Adrenal gland (tissue), 12 donors: ENCODE data around the gene PPP2R2D. TPM values are rescaled to one million over a fixed set of nuclear protein-coding genes. Genes with fewer than 3 reads are reported as not detected.

Experiments
- DNase-seq, 7 donors: peaks; one replicate each; pipeline ENCODE4 v3.0.0-alpha.2; 2019 to 2020
- H3K27ac ChIP-seq, 5 donors: fragments of 200-600 bp; sonication (generic) in 4 of 5; 1 replicate in 3 of 5; 2 replicates in 2 of 5; pipeline versions ENCODE4 v1.5.1 to v1.8.0; 2016 to 2020; ENCODE audit warnings: mild to moderate bottlenecking in 1 of 5
- H3K27me3 ChIP-seq: fragments of 200-600 bp; 2 replicates; pipeline ENCODE4 v1.8.0; 2021
- H3K36me3 ChIP-seq, 2 donors: fragments of 200-600 bp; replicated peaks in 1 of 2; 1 replicate in 1 of 2; 2 replicates in 1 of 2; pipeline versions ENCODE4 v1.5.1 to v1.8.0; 2018 to 2022
- H3K4me1 ChIP-seq, 2 donors: fragments of 200-600 bp; replicated peaks in 1 of 2; 1 replicate in 1 of 2; 2 replicates in 1 of 2; pipeline versions ENCODE4 v1.5.1 to v1.8.0; 2018 to 2021
- H3K4me3 ChIP-seq, 4 donors: fragments of 200-600 bp; sonication (generic) in 3 of 4; one replicate each; pipeline ENCODE4 v1.5.1; 2016 to 2018
- H3K9me3 ChIP-seq, 3 donors: fragments of 200-600 bp; sonication (generic) in 1 of 3; replicated peaks in 1 of 3; 1 replicate in 2 of 3; 2 replicates in 1 of 3; pipeline versions ENCODE4 v1.5.1 to v1.8.0; 2016 to 2021
- POLR2A ChIP-seq, 2 donors: fragments of 450-650 bp; IDR thresholded peaks; one replicate each; pipeline ENCODE4 v1.6.1; 2017; ENCODE audit warnings: antibody characterized with exemption in 2 of 2, mild to moderate bottlenecking in 2 of 2, moderate library complexity in 1 of 2
- WGBS, 4 donors: extraction: QIAGEN DNeasy Blood & Tissue Kit in 2 of 4; methylation state at CpG; one replicate each; pipeline versions ENCODE4 v1.1.5 to v1.1.7; 2013 to 2017; 5-methylcytosine and 5-hydroxymethylcytosine counted together
- intact Hi-C, 2 donors: fragments of 100-400 bp; cut with DNase I; formaldehyde crosslinking; loops; one replicate each; pipeline versions ENCODE4 v1.14.1 to v1.15.0; 2022 to 2023
- polyA plus RNA-seq, 3 donors: library from polyadenylated mRNA; stranded (reverse); fragments of 200-250 nt in 2 of 3; fragments of 350-450 nt in 1 of 3; fragmentation: Illumina TruSeq in 1 of 3; extraction: RNeasy Lipid Tissue Mini Kit (QIAGEN cat#74804) in 1 of 3; gene quantifications; one replicate each; pipeline ENCODE4 v1.2.3, GENCODE V29; 2013 to 2014
- total RNA-seq, 9 donors: library from RNA; depleted of rRNA in 4 of 9; stranded (reverse); fragments of >200 nt in 4 of 9; fragments of 120-200 nt in 1 of 9; fragmentation: NEBNext Ultra II Directional in 1 of 9; extraction: Animal tissue kit (Norgen Biotek cat#: 25700) in 1 of 9; gene quantifications; one replicate each; pipeline versions ENCODE4 v1.1.0 to v1.2.4, GENCODE V29; 2013 to 2023
- TF ChIP-seq, protein P1 (sequence below), 6 experiments: fragments of 450-650 bp in 4 of 6; fragments of 200-600 bp in 2 of 6; sonication (generic) in 1 of 6; IDR thresholded peaks; 1 replicate in 5 of 6; 2 replicates in 1 of 6; pipeline versions ENCODE4 v1.5.1 to v1.8.0; 2016 to 2021; ENCODE audit warnings: antibody characterized with exemption in 6 of 6, mild to moderate bottlenecking in 2 of 6, moderate library complexity in 1 of 6
- donor health status: healthy with polysubstance abuse.
- donor health status: Bipolar disorder and iron deficiency.
- donor health status: DM: yes; HTN: yes; CAD: no.
- donor health status: DM: no; HTN: no; CAD: no.
- donor health status: DM: no; HTN: no; CAD: no.
- donor health status: DM: yes; HTN: yes; CAD: no.

Gene PPP2R2D
- total and polyA plus RNA-seq, 12 donors: 37.8 to 83.2 (median 58.9) TPM

DNA sequence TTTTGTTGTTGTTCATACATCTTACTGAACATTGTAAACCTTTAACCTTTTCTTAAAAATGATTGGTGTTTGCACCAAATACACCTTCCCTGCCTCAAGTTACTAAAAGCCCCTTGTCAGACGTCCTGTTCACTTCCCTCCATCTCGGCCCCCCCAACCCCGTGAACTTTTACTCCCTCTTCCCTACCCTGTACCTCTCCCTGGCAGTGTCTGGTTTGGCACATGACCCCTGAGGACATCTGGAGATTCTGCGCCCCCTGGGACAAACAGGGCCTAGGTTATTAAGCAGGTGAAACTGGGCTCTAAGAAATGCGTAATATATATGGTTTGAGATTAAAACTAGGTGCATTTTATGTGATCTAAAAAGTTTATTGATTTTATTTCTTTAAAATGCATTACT lies 1.4 kb downstream of the PPP2R2D start:
- H3K4me1 ChIP-seq: peaks cover 33 to 57% of the 10 kb centered on the region in 2 donors
- H3K9me3 ChIP-seq: no peaks in the 10 kb centered on the region
- peak overlapping the region in 2 of 4 donors; percentile 56 to 99 for H3K4me3 ChIP-seq
- no peaks in the 10 kb centered on the region for H3K27me3 ChIP-seq
- DNase-seq: peak in 2 of 7 donors; percentile 13 to 54
- peaks cover 0 to 4% of the 10 kb centered on the region in 2 donors for H3K36me3 ChIP-seq
- WGBS, 4 donors: 40 to 43% (median 42%) methylated on average over 5 of the region's 5 CpGs
- TF ChIP-seq, protein P1, sequence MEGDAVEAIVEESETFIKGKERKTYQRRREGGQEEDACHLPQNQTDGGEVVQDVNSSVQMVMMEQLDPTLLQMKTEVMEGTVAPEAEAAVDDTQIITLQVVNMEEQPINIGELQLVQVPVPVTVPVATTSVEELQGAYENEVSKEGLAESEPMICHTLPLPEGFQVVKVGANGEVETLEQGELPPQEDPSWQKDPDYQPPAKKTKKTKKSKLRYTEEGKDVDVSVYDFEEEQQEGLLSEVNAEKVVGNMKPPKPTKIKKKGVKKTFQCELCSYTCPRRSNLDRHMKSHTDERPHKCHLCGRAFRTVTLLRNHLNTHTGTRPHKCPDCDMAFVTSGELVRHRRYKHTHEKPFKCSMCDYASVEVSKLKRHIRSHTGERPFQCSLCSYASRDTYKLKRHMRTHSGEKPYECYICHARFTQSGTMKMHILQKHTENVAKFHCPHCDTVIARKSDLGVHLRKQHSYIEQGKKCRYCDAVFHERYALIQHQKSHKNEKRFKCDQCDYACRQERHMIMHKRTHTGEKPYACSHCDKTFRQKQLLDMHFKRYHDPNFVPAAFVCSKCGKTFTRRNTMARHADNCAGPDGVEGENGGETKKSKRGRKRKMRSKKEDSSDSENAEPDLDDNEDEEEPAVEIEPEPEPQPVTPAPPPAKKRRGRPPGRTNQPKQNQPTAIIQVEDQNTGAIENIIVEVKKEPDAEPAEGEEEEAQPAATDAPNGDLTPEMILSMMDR (IDR thresholded peaks at IDR 0.05): no peak
- no peak for TF ChIP-seq POLR2A (IDR thresholded peaks at IDR 0.05)
- peak overlapping the region in 4 of 5 donors; percentile 93 to 100 (median 98) for H3K27ac ChIP-seq
- intact Hi-C loops: no loop called here

DNA sequence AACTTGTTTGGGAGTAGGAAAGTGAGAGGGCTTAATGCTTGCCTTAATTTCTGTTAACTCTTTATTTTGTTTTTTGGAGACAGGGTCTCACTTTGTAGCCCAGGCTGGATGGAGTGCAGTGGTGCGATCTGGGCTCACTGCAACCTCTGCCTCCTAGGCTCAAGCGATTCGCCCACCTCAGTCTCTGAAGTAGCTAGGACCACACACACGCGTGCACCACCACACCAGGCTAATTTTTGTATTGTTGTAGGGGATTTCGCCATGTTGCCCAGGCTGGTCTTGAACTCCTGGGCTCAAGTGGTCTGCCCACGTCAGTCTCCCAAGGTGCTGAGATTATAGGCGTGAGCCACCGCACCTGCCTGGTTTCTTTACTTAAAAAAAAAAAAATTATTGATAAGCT lies 1.9 kb downstream of the PPP2R2D start:
- Histone ChIP-seq H3K36me3 (peaks cover 0 to 4% of the 10 kb centered on the region in 2 donors), H3K9me3 (no peaks in the 10 kb centered on the region), H3K27me3 (no peaks in the 10 kb centered on the region), H3K4me1 (peaks cover 30 to 52% of the 10 kb centered on the region in 2 donors), H3K27ac (peak overlapping the region in 2 of 5 donors; percentile 3 to 4), H3K4me3 (no peak overlapping the region)
- peak in 1 of 7 donors; percentile 11 for DNase-seq
- WGBS, 4 donors: 84 to 92% (median 87%) methylated on average over 9 of the region's 9 CpGs
- TF ChIP-seq POLR2A (IDR thresholded peaks at IDR 0.05): no peak
- TF ChIP-seq, protein P1 (IDR thresholded peaks at IDR 0.05): no peak
- intact Hi-C loops: no loop called here

DNA sequence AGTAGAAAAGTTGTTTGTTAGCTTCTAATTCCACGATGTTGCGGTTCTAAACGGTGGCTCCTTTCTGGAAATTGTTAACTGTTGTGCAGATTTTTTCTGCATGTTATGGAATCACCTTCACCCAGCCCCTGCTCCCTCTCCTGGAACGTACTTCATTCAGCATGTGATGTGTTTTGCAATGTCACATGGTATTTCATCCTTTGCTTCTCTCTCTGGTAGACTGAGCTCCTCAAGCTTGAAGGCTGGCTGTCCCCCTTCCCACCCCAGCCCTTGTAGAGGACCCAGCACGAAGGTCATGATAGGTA lies 4.4 kb downstream of the PPP2R2D start:
- intact Hi-C loops: loop anchor here in 1 of 2 donors (5.0 kb wide), 1 partner anchor 37 kb away; no protein-coding TSS in a partner anchor
- TF ChIP-seq, protein P1 (IDR thresholded peaks at IDR 0.05): no peak
- TF ChIP-seq POLR2A (IDR thresholded peaks at IDR 0.05): no peak
- no peak overlapping the region for H3K4me3 ChIP-seq
- peak in 1 of 7 donors; percentile 13 for DNase-seq
- WGBS, 4 donors: 63 to 79% (median 71%) methylated on average over 5 of the region's 5 CpGs
- peak overlapping the region in 2 of 5 donors; percentile 15 to 47 for H3K27ac ChIP-seq
- H3K9me3 ChIP-seq: no peaks in the 10 kb centered on the region
- H3K4me1 ChIP-seq: peaks cover 37 to 67% of the 10 kb centered on the region in 2 donors
- H3K27me3 ChIP-seq: no peaks in the 10 kb centered on the region
- H3K36me3 ChIP-seq: peaks cover 0 to 4% of the 10 kb centered on the region in 2 donors

DNA sequence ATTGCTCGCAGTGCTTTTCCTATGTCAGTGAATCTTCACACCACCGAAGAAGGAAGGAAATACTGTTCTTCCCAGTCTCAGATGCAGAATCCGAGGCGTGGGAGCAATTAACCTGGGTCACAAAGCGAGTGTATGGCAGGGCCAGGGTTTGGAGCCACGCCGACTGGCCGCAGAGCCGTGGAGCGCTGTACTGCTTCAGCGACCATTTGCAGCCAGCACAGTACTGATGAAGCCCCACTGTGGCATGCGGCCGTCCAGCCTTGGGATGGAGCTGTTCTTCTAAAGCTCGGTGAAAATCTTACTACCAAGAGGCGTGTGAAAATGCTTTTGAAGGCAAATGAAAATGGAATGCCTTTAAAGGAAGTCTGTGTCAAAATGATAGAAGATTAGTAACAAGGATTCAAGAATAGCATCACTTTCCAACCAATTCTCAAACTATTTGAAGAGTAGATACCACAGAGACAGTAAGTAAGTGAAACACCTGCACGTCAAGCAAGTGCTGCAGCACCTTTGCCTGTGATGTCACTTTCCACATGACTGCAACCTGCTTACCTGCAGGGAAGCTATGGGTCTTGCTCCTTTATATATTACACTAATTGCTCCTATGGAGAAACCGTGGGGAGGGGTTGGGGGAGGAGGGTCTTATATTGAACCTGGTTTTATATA lies 4.9 kb downstream of the PPP2R2D start:
- H3K4me1 ChIP-seq: peaks cover 37 to 66% of the 10 kb centered on the region in 2 donors
- DNase-seq: peak in 1 of 7 donors; percentile 14
- no peak for TF ChIP-seq POLR2A (IDR thresholded peaks at IDR 0.05)
- TF ChIP-seq, protein P1 (IDR thresholded peaks at IDR 0.05): no peak
- WGBS, 4 donors: 82 to 86% (median 84%) methylated on average over 17 of the region's 17 CpGs
- H3K9me3 ChIP-seq: no peaks in the 10 kb centered on the region
- intact Hi-C loops: loop anchor here in 1 of 2 donors (5.0 kb wide), 1 partner anchor 37 kb away; no protein-coding TSS in a partner anchor
- peak overlapping the region in 2 of 5 donors; percentile 15 to 47 for H3K27ac ChIP-seq
- peaks cover 0 to 4% of the 10 kb centered on the region in 2 donors for H3K36me3 ChIP-seq
- H3K27me3 ChIP-seq: no peaks in the 10 kb centered on the region
- H3K4me3 ChIP-seq: no peak overlapping the region
